DMS53 treated with DMSO at 0.1 percent for 48 hours (cell line): ENCODE data around the gene ZNF837.
"Not testable (repeated sequence)": the region's sequence is repeated elsewhere in the genome, so short reads cannot be mapped to it uniquely, and the experiment has no call there.

Experiments used
- DNase-seq: peaks from one replicate; lab custom pipeline; 2025; ENCODE audit not compliant: unreplicated experiment; lab: John Stamatoyannopoulos, UW

The ZNF837 gene

DNA sequence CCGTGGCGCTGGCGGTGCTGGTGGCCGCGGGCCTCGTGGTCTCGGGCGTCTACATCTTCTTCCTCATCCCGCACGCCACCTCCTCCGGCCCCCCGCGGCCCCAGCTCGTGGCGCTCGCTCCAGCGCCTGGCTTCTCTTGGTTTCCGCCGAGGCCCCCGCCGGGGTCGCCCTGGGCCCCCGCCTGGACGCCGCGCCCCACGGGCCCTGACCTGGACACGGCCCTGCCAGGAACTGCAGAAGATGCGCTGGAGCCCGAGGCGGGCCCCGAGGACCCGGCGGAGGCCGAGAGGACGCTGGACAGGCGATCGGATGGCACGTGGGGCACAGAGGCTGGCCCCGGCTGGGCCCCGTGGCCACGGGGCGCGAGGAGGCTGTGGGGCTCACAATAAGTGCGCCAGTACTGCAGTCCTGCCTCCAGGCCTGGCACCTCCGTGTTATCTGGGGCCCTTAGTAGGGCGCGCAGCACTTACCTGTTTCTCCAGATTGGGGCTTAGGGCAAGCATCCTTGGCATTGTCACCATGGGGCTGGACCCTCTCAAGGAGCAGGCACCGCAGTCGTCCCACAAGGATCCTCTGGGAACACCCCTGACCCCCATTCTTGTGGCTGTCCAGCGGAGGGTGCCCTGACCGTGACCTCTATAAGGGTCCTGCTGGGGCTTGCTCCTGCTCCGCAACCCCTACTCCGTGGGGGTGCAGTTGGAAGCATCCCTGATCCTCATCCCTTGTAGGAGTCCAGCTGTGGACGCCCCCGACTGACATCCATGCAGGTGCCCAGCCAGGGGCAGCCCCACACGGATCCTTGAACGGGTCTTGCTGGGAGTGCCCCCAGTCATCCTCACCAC, 16.1 kb upstream of the ZNF837 start:
- DNase-seq, result no peak

GRCh38 chr19:58395979-58396627, 15.3 kb upstream of the ZNF837 start:
- no peak for DNase-seq

GRCh38 chr19:58395220-58395978, 14.6 kb upstream of the ZNF837 start, which contains the start of gene RNF225:
Gene RNF225, plus strand, starts transcription at chr19:58395656. Its CDS starts 434 bp downstream, at chr19:58396090.
- peak; percentile 73 for DNase-seq

- no peak for DNase-seq
These were observed 14.0 kb upstream of the ZNF837 start for GRCh38 chr19:58394821-58395219.

- DNase-seq, result no peak
These were observed 12.8 kb upstream of the ZNF837 start for GRCh38 chr19:58393725-58394033.

DNA sequence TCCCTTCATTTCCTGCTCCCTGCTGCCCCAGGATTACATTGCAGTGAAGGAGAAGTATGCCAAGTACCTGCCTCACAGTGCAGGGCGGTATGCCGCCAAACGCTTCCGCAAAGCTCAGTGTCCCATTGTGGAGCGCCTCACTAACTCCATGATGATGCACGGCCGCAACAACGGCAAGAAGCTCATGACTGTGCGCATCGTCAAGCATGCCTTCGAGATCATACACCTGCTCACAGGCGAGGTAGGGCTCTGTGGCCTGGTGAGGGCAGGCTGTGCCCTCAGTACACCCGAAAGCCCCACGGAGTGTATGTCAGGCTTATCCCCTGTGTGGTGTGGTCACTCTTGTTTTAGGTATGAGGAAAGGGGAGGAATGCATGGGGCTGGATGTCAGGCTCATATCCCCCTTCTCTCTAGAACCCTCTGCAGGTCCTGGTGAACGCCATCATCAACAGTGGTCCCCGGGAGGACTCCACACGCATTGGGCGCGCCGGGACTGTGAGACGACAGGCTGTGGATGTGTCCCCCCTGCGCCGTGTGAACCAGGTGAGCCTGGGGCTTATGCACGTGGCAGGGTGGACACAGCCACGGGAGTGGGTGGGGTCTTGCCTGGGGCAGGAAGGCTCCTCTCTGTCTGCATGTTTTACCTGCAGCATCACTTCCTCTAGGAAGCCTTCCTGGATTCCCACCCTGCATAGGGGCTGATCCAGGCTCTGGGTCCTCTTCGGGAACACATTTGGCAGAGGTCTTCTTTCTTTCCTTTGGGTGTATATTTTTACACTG, 12.3 kb upstream of the ZNF837 start:
- DNase-seq, result no peak

DNA sequence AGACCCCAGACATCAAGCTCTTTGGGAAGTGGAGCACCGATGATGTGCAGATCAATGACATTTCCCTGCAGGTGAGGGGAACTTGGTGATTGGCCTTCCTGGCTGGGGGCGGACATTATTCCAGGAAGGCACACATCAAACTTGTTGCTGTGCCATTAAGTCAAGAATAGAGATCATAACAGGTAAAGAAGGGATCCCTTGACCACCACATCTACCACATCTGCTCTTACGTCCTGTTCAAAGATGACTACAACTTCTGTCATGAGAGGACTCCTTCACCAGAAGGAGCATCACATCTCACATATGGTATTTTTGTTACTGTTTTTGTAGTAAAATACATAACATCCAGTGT, 7.3 kb upstream of the ZNF837 start:
- no peak for DNase-seq

DNA sequence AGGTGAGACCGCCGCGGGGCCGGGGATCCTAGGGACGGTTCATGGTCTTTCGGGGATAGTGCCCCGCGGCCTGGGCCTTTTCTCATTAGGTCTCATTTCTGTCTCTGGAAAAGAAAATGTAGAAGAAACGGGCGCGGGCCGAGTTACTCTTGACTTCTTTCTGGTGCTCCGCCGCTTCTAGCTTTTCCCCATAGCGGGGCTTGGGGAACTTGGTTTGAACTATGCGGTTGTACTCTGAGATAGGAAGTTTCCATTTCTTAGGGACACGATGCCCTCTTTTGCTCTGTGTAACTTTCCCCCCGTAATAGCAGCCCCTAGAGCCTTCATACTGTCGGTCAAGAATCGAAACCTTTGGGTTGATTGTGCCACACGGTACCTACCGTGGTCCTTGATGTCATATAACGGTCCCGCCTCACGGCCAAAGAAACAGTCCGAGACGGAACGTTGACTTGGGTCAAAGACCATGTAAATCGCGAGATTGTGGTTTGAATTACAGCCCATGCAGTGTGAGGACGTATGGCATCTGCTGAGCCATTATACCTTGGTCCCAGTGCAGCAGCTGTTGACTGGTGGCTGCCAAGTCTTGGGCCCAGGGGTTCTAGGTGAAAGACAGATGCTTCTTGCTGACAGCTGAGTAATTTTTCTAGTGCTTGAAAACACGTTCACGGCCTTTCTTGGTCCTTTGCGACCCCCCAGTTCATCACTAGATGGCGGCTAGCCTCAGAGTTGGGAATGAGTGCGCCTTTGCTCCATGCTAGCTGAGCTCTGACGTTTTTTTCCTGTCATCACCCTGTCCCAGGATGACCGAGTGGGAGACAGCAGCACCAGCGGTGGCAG, 6.7 kb upstream of the ZNF837 start:
- no peak for DNase-seq

DNA sequence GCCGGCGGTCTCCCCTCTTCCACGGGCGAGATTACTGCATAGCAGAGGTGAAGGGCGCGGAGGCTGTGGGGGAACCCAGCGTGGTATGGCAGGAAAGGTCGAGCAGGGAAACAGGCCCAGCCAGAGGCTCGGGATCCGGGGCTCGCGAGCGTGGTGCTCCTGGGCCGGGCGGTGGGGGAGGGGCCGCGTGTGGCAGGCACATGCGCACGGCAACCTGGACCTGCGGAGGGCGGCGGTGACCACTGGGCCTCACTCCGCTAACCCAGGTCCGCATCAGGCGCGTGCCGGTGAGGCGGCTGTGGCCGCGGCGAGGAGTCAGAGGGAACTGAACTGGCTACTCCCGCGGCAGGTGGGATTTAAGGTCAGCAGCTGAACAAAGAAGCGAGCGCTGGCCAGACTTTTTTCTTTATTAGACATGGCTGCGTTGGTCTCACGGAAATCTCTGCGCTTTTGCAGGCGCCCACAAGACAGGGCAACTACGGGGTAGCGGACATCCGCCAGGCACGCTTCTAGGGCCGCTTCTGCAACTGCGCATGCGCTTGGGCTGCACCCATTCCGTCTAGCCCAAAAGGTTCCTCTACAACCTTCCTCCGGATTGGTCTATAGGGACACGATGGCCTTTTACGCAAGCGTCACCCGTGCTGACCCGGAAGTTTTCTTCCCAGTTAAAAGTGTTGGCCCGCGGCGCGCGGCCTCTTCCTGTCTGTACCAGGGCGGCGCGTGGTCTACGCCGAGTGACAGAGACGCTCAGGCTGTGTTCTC, 5.9 kb upstream of the ZNF837 start, which contains the start of gene RPS5:
RPS5 (plus strand) TSS at position 694 of the 762 bp plus-strand sequence. CDS start 869 bp downstream, outside the sequence.
- peak; percentile 98 for DNase-seq

- DNase-seq, result no peak
These were observed 5.2 kb upstream of the ZNF837 start for GRCh38 chr19:58385891-58386575.

DNA sequence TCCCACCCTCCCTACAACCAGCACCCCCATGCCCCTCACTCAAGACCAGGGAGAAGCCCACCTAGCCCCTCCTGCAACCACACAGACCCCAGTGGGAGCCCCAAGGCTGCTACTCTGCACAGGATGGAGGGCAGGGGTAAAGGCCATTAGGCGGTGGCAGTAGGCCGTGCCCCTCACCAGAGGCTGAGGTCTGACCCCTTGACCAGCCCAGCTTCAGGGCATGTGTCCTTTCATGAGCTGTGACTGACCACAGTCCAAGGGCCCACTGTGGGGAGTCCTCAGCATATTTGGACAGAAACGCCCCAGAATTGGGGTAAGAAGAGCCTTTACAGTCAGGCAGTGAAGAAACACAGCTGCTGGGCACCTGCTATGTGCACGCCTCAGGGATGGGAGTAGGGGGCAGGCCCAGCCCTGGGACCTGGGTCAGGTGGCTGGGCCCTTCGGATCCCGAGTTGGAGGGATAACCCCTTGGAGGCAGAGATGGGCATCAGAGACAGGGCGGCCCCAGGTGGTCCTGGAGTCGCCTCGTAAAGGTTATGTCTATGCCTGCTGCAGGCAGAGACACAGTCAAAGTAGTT, 4.6 kb upstream of the ZNF837 start:
- no peak for DNase-seq

GRCh38 chr19:58382997-58383603, 2.3 kb upstream of the ZNF837 start:
- DNase-seq, result no peak

- no peak for DNase-seq
These were observed 806 bp upstream of the ZNF837 start for GRCh38 chr19:58381460-58382212.

DNA sequence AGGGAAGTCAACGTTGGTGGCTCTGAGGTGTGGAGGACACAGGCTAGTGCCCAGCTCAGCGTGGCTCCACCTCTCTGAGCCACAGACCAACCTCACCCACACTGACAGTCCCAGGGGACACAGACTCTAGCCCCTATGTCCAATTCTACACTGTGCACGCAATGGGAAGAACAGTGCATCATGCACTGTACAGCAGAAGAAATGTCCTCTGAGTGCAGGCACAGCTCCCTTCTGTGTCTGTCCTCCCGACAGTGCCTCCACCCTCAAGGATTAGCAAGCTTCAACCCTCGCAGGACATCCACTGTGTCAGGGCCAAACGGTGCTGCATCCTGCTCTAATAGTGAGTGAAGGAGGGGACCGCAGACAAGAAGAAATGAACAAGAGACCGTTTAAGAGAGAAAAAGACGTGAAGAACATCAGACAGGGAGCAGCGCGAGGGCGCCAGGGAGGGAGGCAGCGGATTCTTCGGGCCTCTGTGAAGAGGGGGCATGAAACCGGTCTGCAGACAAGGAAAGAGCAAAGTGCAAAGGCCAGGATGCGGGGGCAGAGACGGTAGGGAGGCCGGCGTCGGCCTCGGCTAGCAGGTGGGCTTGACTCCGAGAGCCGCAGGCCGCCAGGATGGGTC, 681 bp downstream of the ZNF837 start:
- no peak for DNase-seq

- no peak for DNase-seq
These were observed 1.6 kb downstream of the ZNF837 start for GRCh38 chr19:58379246-58379645.

DNA sequence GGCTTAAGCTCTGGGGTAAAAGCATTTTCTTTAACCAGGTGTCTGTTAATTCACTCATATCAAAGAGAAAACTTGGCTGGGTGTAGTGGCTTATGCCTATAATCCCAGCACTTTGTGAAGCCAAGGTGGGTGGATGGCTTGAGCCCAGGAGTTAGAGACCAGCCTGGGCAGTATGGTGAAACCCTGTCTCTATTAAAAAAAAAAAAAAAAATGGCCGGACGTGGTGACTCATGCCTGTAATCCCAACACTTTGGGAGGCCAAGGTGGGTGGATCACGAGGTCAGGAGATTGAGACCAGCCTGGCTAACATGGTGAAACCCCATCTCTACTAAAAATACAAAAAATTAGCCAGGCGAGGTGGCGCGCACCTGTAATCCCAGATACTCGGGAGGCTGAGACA, 4.1 kb downstream of the ZNF837 start:
- DNase-seq, result not testable (repeated sequence)

- no peak for DNase-seq
These were observed 6.6 kb downstream of the ZNF837 start for GRCh38 chr19:58374200-58374599.
